ENCODE data around the gene OR56B1.
"Not testable (repeated sequence)": the region's sequence is repeated elsewhere in the genome, so short reads cannot be mapped to it uniquely, and the experiment has no call there.

Gene OR56B1

DNA sequence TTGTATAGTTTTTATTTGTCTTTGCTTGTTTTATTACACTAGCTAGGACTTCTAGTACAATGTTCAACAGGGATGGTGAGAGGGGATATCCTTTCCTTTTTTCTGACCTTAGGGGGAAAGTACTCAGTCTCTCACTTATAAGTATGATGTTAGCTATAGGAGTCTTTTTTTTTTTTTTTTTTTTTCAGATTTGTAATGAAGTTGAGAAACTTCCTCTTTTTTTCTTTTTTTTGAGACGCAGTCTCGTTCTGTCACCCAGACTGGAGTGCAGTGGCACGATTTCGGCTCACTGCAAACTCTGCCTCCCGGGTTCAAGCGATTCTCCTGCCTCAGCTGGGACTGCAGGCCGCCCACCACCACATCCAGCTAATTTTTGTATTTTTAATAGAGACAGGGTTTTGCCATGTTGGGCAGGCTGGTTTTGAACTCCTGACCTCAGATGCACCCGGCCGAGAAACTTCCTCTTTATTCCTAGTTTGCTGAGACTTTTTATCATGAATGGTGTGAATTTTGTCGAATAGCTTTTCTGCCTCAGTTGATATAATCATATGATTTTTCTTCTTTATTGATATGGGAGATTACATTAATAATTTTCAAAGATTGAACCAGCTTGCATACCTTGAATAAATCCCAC lies 35.7 kb upstream of the OR56B1 start:
- FAIRE-seq (no peak), DNase-seq (ENCODE audit: insufficient read length) (no peak)
- TF ChIP-seq TAF1 (IDR thresholded peaks at IDR 0.05; ENCODE audit: borderline replicate concordance, low read depth, low read length) (no peak), POLR2A (IDR thresholded peaks at IDR 0.05; ENCODE audit: low read depth, low read length) (no peak), POLR2AphosphoS5 (IDR thresholded peaks at IDR 0.05; ENCODE audit: low read depth, low read length) (no peak)

DNA sequence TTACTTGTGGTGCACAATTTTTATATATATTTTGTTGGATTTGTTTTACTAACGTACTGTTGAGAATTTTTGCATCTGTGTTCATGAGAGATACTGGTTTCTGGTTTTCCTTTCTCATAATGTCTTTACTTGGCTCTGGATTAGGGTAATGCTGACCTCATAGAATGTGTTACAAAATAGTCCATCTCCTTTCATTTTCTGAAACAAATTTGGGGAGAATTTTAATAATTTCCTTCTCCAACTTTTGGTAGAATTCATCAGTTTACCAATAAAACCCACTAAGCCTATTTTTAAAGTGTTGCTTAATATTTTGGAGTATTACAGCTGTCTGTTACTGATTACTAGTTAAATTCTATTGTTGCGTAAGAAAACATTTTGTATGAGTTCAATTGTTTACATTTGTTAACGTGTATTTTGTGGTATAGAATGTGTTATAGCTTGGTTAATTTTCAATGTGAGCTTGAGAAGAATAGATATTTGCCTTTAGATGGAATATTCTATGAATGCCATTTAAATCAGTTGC lies 35.1 kb upstream of the OR56B1 start:
- TF ChIP-seq POLR2AphosphoS5 (IDR thresholded peaks at IDR 0.05; ENCODE audit: low read depth, low read length) (no peak), TAF1 (IDR thresholded peaks at IDR 0.05; ENCODE audit: borderline replicate concordance, low read depth, low read length) (no peak), POLR2A (IDR thresholded peaks at IDR 0.05; ENCODE audit: low read depth, low read length) (no peak)
- DNase-seq (ENCODE audit: insufficient read length) = no peak
- no peak for FAIRE-seq

DNA sequence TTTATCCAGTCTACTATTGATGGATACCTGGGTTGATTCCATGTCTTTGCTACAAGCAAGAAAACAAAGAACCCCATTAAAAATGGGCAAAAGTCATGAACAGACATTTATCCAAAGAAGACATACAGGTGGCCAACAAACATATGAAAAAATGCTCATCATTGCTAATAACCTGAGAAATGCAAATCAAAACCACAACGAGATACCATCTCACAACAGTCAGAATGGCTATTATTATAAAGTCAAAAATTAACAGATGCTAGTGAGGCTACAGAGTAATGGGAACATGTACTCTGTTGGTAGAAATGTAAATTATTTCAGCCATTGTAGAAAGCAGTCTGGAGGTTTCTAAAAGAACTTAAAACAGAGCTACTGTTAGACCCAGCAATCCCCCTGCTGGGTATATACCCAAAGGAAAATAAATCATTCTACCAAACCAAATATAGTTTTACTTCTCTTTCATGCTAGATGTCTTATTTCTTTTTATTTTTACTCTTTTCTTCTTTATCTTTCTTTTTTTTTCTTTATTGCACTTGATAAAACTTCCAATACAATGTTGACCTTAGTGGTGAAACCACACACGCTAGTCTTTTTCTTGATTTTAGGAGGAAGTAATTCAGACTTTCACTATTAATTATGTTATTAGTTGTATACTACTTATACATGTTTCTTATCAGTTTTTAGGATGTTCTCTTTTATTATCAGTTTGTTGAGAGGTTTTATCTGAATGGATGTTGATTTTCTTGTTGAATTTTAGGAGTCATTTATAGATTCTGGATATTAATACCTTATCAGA lies 32.3 kb upstream of the OR56B1 start:
- no peak for DNase-seq (ENCODE audit: insufficient read length)
- FAIRE-seq = no peak
- TF ChIP-seq POLR2AphosphoS5 (IDR thresholded peaks at IDR 0.05; ENCODE audit: low read depth, low read length) (no peak), TAF1 (IDR thresholded peaks at IDR 0.05; ENCODE audit: borderline replicate concordance, low read depth, low read length) (no peak), POLR2A (IDR thresholded peaks at IDR 0.05; ENCODE audit: low read depth, low read length) (no peak)

DNA sequence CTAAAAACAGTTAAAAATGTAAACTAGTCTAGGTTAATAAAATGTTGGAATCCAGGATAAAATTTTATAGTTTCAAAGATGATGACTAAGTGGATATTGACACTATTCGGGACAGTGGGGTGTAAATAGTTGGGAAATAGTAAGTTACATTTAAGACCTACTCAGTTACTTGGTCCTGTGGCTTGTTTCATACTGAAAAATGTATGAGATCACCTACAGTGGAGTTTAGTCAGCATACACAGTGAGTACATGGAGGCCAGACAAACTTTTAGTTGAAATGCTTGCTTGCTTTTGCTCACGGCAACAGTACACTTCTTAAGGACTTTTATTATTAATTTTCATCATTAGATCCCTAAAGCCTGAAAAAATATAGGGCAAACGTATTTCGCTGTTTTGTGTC lies 30.6 kb upstream of the OR56B1 start:
- TF ChIP-seq POLR2A (IDR thresholded peaks at IDR 0.05; ENCODE audit: low read depth, low read length) = no peak
- TF ChIP-seq TAF1 (IDR thresholded peaks at IDR 0.05; ENCODE audit: borderline replicate concordance, low read depth, low read length) = no peak
- TF ChIP-seq POLR2AphosphoS5 (IDR thresholded peaks at IDR 0.05; ENCODE audit: low read depth, low read length) = no peak
- DNase-seq (ENCODE audit: insufficient read length) (no peak), FAIRE-seq (no peak)

DNA sequence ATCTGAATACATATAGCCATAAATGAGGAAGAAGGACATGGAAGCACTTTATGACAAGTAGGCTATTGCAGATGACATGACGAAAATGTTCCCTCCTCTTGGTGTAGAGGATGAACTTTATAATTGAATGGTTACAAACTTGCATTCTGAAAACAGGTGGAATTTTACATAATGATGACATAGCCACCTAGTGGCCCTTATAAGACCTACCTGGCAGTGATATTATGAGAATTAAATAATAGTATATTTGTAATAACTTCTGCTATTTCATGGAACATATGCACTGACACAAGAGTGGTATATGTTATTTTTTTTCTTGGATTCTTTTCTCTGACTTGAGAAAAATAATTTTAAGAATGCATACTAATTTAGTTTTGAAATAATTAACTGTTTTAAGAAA lies 23.7 kb upstream of the OR56B1 start:
- no peak for TF ChIP-seq TAF1 (IDR thresholded peaks at IDR 0.05; ENCODE audit: borderline replicate concordance, low read depth, low read length)
- no peak; the same call in 1 of the 2 replicates for TF ChIP-seq POLR2A (IDR thresholded peaks at IDR 0.05; ENCODE audit: low read depth, low read length)
- TF ChIP-seq POLR2AphosphoS5 (IDR thresholded peaks at IDR 0.05; ENCODE audit: low read depth, low read length) = no peak
- FAIRE-seq = peak; percentile 70
- DNase-seq (ENCODE audit: insufficient read length) = no peak

DNA sequence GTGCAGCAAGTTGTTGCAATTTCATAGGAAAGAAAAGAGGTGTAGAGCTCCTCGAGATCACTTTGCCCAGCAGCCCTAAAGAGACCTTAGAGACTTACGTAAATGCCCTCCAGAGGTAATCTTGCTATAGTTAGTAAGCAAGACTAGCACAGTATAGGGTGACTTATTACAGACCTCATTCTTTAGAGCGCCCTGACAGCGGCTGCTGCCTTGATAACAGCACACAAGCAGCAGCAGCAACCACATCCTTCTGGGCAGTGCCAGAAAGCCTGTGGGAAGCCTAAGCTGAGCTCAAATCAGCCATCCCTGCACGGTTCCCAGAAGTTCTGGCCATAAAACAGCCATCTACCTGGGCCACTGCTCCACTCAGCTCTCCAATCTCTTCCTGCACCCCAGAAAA lies 22.6 kb upstream of the OR56B1 start:
- TF ChIP-seq POLR2A (IDR thresholded peaks at IDR 0.05; ENCODE audit: low read depth, low read length) (no peak), TAF1 (IDR thresholded peaks at IDR 0.05; ENCODE audit: borderline replicate concordance, low read depth, low read length) (no peak), POLR2AphosphoS5 (IDR thresholded peaks at IDR 0.05; ENCODE audit: low read depth, low read length) (no peak)
- no peak for DNase-seq (ENCODE audit: insufficient read length)
- no peak for FAIRE-seq

DNA sequence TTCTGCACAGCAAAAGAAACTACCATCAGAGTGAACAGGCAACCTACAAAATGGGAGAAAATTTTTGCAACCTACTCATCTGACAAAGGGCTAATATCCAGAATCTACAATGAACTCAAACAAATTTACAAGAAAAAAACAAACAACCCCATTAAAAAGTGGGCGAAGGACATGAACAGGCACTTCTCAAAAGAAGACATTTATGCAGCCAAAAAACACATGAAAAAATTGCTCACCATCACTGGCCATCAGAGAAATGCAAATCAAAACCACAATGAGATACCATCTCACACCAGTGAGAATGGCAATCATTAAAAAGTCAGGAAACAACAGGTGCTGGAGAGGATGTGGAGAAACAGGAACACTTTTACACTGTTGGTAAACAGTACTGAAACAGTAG lies 19.7 kb upstream of the OR56B1 start:
- not testable (repeated sequence) for DNase-seq (ENCODE audit: insufficient read length); FAIRE-seq

DNA sequence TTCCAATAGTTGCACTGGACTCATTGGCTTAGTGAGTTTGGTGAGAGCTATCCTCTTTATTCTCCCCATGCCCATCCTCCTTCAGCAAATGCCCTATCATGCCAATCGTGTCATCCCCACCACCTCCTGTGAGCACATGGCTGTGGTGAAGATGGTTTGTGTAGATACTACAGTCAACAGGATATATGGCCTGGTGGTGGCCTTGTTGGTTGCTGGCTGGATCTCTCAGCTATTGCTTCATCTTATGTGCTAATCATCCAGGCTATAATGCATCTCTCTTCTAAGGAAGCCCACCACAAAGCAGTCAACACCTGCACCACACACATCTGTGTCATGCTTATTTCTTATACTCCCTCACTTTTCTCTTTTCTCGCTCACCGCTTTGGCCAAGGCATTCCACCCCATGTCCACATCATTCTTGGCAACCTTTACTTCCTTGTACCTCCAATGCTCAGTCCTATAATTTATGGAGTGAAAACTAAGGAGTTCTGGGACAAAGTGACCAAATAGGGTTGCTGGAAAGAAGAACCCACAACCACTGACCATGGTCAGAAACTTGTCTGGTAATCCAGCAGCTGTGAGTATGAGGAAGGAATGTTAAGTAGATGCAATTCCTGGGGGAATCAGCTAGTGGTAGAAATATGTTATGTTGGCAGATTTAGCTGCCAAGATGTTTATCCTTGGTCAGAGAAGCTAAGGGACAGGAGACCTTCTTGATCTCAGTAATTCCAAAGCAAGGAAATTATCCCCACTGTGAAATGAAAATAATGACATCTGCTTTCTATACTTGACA lies 16.3 kb upstream of the OR56B1 start:
- FAIRE-seq = no peak
- no peak for DNase-seq (ENCODE audit: insufficient read length)
- TF ChIP-seq POLR2AphosphoS5 (IDR thresholded peaks at IDR 0.05; ENCODE audit: low read depth, low read length) (no peak), POLR2A (IDR thresholded peaks at IDR 0.05; ENCODE audit: low read depth, low read length) (no peak), TAF1 (IDR thresholded peaks at IDR 0.05; ENCODE audit: borderline replicate concordance, low read depth, low read length) (no peak)

DNA sequence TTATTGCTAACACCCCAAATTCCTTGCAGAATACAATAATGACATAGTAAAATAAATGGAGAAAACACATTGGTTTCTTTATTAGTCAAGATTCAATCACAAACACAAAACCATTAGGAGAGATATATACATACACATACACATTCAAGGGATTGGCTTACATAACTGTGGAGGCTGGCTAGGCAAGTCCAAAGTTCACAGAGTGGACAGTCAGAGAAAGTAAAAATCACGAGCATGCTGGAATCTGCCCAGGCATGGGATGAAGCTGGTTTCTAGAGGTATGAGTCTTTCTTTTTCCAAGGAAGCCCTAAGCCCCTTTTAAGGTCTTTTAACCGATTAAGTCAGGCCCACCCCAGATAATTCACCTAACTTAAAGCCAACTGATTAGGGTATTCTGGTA lies 13.6 kb upstream of the OR56B1 start:
- TF ChIP-seq POLR2A (IDR thresholded peaks at IDR 0.05; ENCODE audit: low read depth, low read length) (no peak), TAF1 (IDR thresholded peaks at IDR 0.05; ENCODE audit: borderline replicate concordance, low read depth, low read length) (no peak), POLR2AphosphoS5 (IDR thresholded peaks at IDR 0.05; ENCODE audit: low read depth, low read length) (no peak)
- DNase-seq (ENCODE audit: insufficient read length) = no peak
- no peak for FAIRE-seq

DNA sequence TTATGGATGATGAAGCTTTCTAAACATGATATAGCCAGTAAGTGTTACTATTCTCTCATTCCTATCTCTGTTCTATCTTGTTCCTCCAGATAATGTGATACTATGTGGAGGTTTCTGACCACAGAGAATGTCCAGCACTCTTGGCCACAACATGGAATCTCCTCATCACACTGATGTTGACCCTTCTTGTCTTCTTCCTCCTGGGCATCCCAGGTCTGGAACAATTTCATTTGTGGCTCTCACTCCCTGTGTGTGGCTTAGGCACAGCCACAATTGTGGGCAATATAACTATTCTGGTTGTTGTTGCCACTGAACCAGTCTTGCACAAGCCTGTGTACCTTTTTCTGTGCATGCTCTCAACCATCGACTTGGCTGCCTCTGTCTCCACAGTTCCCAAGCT lies 9.9 kb upstream of the OR56B1 start:
- TF ChIP-seq POLR2A (IDR thresholded peaks at IDR 0.05; ENCODE audit: low read depth, low read length) = no peak
- no peak for TF ChIP-seq TAF1 (IDR thresholded peaks at IDR 0.05; ENCODE audit: borderline replicate concordance, low read depth, low read length)
- no peak for TF ChIP-seq POLR2AphosphoS5 (IDR thresholded peaks at IDR 0.05; ENCODE audit: low read depth, low read length)
- FAIRE-seq = no peak
- no peak for DNase-seq (ENCODE audit: insufficient read length)

DNA sequence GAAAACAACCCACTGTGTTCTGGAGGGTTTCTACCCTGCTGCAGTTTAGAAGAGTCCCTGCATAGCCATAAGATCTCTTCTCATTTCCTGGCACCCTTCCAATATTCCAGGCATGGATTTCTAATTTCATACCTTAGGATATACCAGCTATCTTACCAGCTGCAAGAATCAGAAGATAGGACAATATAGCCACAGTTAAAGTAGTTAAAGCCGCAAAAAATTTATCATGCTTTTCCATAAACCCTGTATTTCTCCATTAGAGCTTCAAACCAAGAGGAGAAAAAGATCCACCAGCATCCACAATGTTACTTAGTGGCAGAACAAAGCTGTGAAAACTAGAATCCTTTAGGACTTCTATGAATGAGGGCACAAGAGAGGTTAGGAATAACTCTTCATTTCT lies 8.6 kb upstream of the OR56B1 start:
- DNase-seq (ENCODE audit: insufficient read length) (no peak), FAIRE-seq (no peak)
- TF ChIP-seq POLR2AphosphoS5 (IDR thresholded peaks at IDR 0.05; ENCODE audit: low read depth, low read length) (no peak), POLR2A (IDR thresholded peaks at IDR 0.05; ENCODE audit: low read depth, low read length) (no peak), TAF1 (IDR thresholded peaks at IDR 0.05; ENCODE audit: borderline replicate concordance, low read depth, low read length) (no peak)

Data from GM12892 (cell line).